HG03460 (cell line): ENCODE measurements around the gene G3BP2.

Experiments used
- ATAC-seq: cut with Tn5 transposase; IDR thresholded peaks from one replicate; pipeline ENCODE4 v1.9.1; 2021; ENCODE audit not compliant: unreplicated experiment

Gene G3BP2

DNA sequence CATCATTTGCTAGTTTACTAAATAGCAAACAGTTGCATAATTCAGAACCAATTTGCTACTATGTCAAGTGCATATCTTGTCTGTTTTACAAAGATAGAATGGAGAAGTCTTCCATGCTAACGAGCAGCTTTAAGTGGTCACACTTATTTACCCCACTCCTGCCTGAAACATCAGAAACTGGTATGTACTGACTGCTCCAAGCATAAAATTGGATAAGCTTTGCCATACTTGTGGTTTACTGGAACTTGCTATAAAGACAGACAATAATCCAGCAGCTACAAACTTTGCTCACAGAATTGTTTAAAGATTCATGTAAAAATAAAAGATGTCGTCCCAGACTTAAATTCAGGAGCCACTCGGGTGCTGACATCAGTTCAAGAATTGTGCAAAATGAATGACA, 29.6 kb downstream of the G3BP2 start:
- no peak for ATAC-seq

DNA sequence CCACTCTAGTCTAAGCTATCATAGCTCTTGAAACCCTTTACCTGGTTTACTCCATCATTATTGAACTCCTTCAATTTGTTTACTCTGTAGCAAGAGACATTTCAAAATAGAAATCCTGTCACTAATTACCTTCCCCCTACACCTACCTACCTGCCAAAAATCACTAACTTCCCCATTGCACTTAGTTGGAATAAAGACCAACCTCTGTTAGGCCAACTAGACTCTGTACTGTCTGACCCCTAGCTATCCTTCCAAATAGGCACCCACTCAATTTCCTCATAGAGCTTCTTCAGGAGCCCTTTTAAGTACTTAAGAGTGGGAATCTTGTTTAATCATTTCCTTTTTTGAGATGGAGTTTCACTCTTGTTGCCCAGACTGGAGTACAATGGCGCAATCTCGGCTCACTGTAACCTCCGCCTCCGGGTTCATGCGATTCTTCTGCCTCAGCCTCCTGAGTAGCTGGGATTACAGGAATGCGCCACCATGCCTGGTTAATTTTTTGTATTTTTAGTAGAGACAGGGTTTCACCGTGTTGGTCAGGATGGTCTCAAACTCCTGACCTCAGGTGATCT, 34.0 kb downstream of the G3BP2 start:
- ATAC-seq = no peak

- no peak for ATAC-seq
Measured at GRCh38 chr4:75637827-75638226, 35.4 kb downstream of the G3BP2 start.

DNA sequence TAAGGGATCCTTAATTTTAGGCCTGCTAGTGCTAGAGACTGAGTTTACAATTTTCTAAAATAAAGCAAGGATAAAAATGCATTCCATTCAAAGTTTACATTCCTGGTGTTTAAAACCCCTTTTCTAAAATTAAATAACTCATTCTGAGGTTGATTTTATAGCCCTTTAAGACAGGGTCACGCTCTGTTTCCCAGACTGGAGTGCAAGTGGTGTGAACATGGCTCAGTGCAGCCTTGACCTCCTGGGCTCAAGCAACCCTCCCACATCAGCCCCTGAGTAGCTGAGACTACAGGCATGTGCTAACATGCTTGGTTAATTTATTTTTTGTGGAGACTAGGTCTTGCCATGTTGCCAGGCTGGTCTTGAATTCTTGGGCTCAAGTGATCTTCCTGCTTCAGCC, 36.0 kb downstream of the G3BP2 start:
- no peak for ATAC-seq

GRCh38 chr4:75634951-75635350, 38.3 kb downstream of the G3BP2 start:
- ATAC-seq = no peak

DNA sequence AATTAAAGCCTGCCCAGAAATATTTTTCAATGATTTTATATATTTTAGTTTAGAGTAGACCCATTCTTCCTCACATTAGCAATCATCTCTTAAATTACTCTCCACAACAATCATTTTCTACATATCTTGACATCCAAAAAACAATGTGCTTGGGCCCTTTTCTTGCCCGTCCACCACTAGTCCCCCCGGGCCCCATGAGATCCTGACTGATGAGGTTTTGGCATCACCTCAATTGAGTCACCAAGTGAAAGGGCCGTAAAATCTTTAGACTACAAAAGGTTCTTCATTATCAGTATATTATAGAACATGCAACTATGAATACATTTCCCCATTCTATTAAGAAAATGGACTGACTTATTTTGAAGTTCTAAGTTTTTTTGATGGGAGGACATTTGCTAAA, 38.9 kb downstream of the G3BP2 start:
- no peak for ATAC-seq

GRCh38 chr4:75633846-75634245, 39.4 kb downstream of the G3BP2 start:
- no peak for ATAC-seq

GRCh38 chr4:75630937-75631329, 42.3 kb downstream of the G3BP2 start:
- no peak for ATAC-seq

GRCh38 chr4:75630174-75630936, 42.9 kb downstream of the G3BP2 start, which contains the start of gene CDKL2:
Gene CDKL2 (minus strand): TSS chr4:75630528. CDS start chr4:75625988, 4,540 bp downstream.
- ATAC-seq = peak; percentile 99

- no peak for ATAC-seq
Measured at GRCh38 chr4:75629239-75629638, 44.0 kb downstream of the G3BP2 start.

- ATAC-seq = no peak
Measured at GRCh38 chr4:75623026-75623425, 50.2 kb downstream of the G3BP2 start.

DNA sequence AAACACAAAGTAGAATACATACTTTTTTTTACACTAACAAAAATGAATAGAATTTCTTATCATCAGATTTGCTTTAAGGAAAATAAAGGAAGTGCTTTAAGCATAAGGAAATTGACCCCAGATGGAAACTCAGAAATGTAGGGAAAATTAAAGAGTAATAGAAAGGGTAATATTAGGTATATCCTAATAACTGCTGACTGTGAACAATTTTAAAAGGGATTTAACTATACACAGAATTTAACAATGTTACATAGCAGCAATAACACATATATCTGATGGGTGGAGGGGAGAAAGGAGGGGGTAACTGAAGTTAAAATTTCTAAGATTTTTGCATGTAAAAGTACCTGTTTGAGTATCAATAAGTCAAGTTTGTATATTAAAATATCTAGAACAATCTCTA, 51.5 kb downstream of the G3BP2 start:
- ATAC-seq = no peak

GRCh38 chr4:75612306-75612705, 60.9 kb downstream of the G3BP2 start:
- no peak for ATAC-seq

GRCh38 chr4:75605928-75606327, 67.3 kb downstream of the G3BP2 start:
- no peak for ATAC-seq

GRCh38 chr4:75599647-75600046, 73.6 kb downstream of the G3BP2 start:
- no peak for ATAC-seq

GRCh38 chr4:75598390-75598789, 74.8 kb downstream of the G3BP2 start:
- no peak for ATAC-seq

DNA sequence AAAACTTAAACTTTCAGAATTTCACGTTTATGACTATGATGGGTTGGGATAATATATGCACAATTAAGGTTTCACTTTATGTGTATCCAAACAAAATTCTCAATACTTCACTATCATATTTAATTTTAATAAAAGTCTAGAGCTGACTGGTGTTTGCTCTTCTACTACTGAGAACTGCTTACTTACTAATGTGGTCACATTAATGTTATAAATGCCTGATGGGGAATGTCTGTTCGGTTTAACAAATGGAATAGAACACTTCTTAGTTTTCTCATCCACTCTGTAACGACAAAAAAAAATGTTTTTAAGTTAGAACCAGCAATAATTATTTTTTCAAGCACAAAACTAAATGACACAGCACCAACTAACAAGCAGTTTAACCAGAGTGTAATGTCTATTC, 77.2 kb downstream of the G3BP2 start:
- ATAC-seq = no peak

- ATAC-seq = no peak
Measured at GRCh38 chr4:75593393-75593792, 79.8 kb downstream of the G3BP2 start.
